AG10803 (cell line): ENCODE results near the gene RNF128.
"Not testable (repeated sequence)": the region's sequence is repeated elsewhere in the genome, so short reads cannot be mapped to it uniquely, and the experiment has no call there.

Experiments
- DNase-seq: peaks from one replicate; pipeline ENCODE4 v3.0.0; 2010; ENCODE audit warnings: low read depth
- H3K4me3 ChIP-seq: 2 replicates; pipeline ENCODE4 v1.5.1; 2011; ENCODE audit warnings: mild to moderate bottlenecking, low read length, control low read depth
- TF ChIP-seq, protein P1 (sequence below): conservative IDR thresholded peaks from 2 replicates; pipeline ENCODE4 v1.5.1; 2011; ENCODE audit warnings: mild to moderate bottlenecking, low read length, control low read depth, inconsistent platforms

Gene RNF128

GRCh38 chrX:106742193-106742592 lies 15.7 kb downstream of the RNF128 start:
- TF ChIP-seq, protein P1, sequence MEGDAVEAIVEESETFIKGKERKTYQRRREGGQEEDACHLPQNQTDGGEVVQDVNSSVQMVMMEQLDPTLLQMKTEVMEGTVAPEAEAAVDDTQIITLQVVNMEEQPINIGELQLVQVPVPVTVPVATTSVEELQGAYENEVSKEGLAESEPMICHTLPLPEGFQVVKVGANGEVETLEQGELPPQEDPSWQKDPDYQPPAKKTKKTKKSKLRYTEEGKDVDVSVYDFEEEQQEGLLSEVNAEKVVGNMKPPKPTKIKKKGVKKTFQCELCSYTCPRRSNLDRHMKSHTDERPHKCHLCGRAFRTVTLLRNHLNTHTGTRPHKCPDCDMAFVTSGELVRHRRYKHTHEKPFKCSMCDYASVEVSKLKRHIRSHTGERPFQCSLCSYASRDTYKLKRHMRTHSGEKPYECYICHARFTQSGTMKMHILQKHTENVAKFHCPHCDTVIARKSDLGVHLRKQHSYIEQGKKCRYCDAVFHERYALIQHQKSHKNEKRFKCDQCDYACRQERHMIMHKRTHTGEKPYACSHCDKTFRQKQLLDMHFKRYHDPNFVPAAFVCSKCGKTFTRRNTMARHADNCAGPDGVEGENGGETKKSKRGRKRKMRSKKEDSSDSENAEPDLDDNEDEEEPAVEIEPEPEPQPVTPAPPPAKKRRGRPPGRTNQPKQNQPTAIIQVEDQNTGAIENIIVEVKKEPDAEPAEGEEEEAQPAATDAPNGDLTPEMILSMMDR: no peak
- H3K4me3 ChIP-seq: no peak overlapping the region
- DNase-seq: no peak

DNA sequence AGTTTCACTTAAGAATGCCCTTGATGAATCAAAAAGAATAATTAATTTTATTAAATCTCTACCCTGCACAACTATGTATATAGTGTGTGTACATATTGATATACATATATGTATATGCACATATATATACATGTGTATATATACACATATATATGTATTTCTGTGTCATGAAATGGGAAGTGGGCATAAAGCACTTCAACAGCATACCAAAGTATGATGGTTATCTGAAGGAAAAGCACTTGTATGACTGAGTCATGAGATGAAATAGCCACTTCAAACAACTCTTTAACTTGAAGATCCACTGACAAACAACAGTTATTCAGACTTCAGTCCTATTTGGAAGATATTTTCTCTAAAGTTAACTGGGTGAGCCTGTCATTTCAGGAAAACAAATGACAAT lies 16.3 kb downstream of the RNF128 start:
- no peak overlapping the region for H3K4me3 ChIP-seq
- TF ChIP-seq, protein P1: no peak
- DNase-seq: no peak

GRCh38 chrX:106748377-106748776 lies 21.9 kb downstream of the RNF128 start:
- DNase-seq: no peak
- H3K4me3 ChIP-seq: no peak overlapping the region
- TF ChIP-seq, protein P1: no peak

DNA sequence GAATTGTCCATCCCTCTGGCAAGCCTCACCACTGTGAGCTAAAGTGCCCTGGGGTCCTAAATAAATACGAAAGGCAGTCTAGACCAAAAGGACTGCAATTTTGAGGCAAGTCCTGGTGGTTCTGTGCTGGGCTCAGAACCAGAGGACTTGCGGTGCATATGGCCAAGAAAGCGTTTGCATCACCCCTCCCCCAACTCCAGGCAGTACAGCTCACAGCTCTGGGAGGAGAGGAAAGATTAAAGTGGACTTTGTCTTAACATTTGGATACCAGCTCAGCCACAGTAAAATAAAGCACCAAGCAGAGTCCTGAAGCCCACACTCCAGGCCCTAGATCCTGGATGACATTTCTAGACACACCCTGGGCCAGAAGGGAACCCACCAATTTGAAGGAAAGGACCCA lies 24.9 kb downstream of the RNF128 start:
- no peak overlapping the region for H3K4me3 ChIP-seq
- no peak for DNase-seq
- TF ChIP-seq, protein P1: no peak

DNA sequence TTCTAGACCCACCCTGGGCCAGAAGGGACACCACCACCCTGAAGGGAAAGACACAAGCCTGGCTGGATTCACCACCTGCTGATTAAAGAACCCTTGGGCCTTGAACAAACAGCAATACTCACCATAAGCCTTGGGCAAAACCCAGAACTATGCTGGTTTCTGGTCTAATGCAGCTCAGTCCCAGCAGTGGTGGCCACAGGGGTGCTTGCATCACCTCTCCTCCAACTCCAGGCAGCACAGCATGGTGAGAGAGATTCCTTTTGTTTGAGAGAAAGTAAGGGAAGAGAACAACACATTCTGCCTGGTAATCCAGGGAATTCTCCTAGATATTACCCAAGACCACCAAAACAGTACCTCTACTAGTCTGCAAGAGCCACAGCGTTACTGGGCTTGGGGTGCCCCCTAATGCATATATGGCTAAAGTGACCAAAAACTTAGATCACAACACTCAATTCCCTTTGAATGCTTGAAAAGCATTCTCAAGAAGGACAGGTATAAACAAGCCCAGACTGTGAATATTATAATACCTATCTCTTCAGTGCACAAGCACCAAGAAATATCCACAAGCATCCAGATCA lies 25.7 kb downstream of the RNF128 start:
- no peak overlapping the region for H3K4me3 ChIP-seq
- TF ChIP-seq, protein P1: peak; percentile 39
- peak; percentile 3 for DNase-seq

DNA sequence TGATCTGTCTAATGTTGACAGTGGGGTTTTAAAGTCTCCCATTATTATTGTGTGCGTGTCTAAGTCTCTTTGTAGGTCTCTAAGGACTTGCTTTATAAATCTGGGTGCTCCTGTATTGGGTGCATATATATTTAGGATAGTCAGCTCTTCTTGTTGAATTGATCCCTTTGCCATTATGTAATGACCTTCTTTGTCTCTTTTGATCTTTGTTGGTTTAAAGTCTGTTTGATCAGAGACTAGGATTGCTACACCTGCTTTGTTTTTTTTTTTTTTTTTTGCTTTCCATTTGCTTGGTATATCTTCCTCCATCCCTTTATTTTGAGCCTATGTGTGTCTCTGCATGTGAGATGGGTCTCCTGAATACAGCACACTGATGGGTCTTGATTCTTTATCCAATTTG lies 42.8 kb downstream of the RNF128 start:
- not testable (repeated sequence) for DNase-seq, H3K4me3 ChIP-seq

GRCh38 chrX:106774981-106775380 lies 48.5 kb downstream of the RNF128 start:
- no peak for DNase-seq
- H3K4me3 ChIP-seq: no peak overlapping the region
- TF ChIP-seq, protein P1: no peak

DNA sequence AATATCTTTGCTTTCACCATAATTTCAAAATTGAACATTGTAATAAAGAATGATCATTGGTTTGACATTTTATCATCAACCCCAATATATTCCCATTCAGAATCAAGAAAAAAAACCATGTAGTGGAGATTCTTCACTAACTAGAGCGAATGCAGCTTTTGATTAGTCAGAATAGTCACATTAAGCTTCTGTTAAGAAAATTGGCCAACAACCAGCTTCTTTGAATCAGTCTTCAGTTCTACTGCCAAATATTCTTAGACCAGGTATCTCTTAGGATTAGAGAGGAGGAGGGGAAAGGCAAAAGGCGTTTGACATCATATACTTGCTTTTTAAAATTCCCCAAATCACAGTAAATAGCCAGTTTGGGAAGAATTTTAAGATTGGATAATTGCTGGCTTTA lies 53.8 kb downstream of the RNF128 start:
- TF ChIP-seq, protein P1: no peak
- DNase-seq: no peak

More for the DNA sequence above, 53.8 kb downstream of the RNF128 start:
- H3K4me3 ChIP-seq: no peak overlapping the region
